ENCODE data around the gene IRGC.

- TF ChIP-seq CTCF (IDR thresholded peaks at IDR 0.05; ENCODE audit: poor library complexity, severe bottlenecking) (no peak), SMC3 (conservative IDR thresholded peaks at IDR 0.05; ENCODE audit: poor library complexity) (no peak), RAD21 (conservative IDR thresholded peaks at IDR 0.05) (no peak), EP300 (conservative IDR thresholded peaks at IDR 0.05; ENCODE audit: poor library complexity, severe bottlenecking) (no peak)
Measured at GRCh38 chr19:43751466-43752220, 35.8 kb downstream of the IRGC start.
